Fibroblast of lung (primary cell): ENCODE results near the gene PPP3R1.

Source experiments
- CTCF ChIP-seq, 2 donors: IDR thresholded peaks in 1 of 2; conservative IDR thresholded peaks in 1 of 2; 1 replicate in 1 of 2; 2 replicates in 1 of 2; pipeline ENCODE4 v1.5.1; 2011 to 2012; ENCODE audit warnings: low read length in 2 of 2, control low read depth in 1 of 2, inconsistent platforms in 1 of 2, low read depth in 1 of 2, mild to moderate bottlenecking in 1 of 2
- EZH2 ChIP-seq: IDR thresholded peaks from 2 replicates; pipeline ENCODE4 v1.5.1; 2012; ENCODE audit warnings: low read length, control low read depth, mild to moderate bottlenecking; ENCODE audit errors: missing control alignments

- TF ChIP-seq CTCF (conservative IDR thresholded peaks at IDR 0.05 in 1 of 2, IDR thresholded peaks at IDR 0.05 in 1 of 2; ENCODE audit: low read depth in 1 of 2, low read length in 2 of 2) = no peak
- no peak for TF ChIP-seq EZH2
These were observed 17.2 kb downstream of the PPP3R1 start for GRCh38 chr2:68235090-68235489.
